ENCODE results near the gene SLC41A3.
"Not testable (repeated sequence)": the region's sequence is repeated elsewhere in the genome, so short reads cannot be mapped to it uniquely, and the experiment has no call there.

Gene SLC41A3

DNA sequence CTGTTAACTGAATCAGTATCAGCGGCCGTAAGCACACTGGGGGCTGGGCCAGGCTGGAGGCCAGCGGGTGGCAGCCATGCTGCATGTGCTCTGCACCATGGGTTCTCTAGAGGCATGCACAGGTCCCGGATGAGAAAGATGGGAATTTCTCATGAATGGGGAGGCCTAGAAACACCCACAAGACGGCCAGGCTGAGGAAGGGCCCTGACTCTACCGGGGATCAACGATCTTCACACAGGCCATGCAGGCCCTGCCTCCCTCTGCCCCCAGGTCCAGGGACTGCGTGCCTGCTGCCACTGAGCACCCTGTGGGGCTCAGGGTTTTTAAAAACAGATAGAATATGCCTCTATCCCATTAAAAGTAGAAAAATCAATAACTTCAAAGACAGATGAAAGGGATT, 32.7 kb downstream of the SLC41A3 start:
- DNase-seq, result no peak

- no peak for DNase-seq
Measured at GRCh38 chr3:126050626-126051025, 33.3 kb downstream of the SLC41A3 start.

GRCh38 chr3:126050050-126050392, 33.9 kb downstream of the SLC41A3 start:
- no peak for DNase-seq

DNA sequence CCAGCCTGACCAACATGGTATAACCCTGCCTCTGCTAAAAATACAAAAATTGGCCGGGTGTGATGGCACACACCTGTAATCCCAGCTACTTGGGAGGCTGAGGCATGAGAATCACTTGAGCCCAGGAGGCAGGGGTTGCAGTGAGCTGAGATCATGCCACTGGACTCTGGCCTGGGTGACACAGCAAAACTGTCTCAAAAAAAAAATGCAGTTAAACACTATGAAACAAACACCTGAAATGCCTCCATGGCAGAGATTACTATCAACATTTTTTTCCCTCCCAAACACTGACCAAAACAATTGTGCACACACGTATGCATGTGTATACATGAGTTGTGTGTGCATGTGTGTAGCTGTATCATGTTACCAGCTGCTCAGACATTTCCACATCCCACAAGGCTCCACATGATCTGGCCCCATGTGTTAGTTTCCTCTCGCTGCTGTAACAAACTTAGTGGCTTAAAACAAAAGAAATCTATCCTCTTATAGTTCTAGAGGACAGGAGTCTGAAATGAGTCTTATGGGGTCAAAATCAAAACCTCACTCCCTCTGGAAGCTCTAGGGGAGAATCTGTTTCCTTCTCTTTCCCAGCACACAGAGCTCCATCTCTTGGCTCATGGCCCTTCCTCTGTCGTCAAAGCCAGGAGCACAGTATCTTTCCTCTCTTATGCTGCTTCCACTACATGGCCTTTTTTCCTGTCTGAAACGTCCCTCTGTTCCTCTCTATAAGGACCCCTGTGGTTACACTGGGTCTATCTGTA, 34.5 kb downstream of the SLC41A3 start:
- no peak for DNase-seq

DNA sequence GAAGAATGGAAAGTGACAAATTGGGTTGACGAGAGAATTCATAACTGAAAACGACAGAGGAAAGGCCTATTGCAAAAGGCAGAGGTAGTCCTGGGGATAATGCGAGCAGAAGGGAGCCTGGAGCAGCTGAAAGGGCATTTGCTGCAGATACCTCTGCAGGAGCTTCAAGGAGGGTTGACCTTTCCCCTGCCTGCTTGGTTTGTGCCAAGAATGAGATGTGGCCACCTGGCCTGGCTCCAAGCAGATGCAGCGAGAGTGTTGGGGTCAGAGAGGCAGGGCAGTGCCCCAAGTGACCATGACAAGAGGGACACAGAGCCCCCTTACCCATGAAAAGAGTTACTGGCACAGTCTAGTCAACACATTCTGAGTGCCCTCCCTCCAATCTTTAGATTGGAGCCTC, 43.5 kb downstream of the SLC41A3 start:
- no peak for DNase-seq

- no peak for DNase-seq
Measured at GRCh38 chr3:126039870-126040269, 44.1 kb downstream of the SLC41A3 start.

DNA sequence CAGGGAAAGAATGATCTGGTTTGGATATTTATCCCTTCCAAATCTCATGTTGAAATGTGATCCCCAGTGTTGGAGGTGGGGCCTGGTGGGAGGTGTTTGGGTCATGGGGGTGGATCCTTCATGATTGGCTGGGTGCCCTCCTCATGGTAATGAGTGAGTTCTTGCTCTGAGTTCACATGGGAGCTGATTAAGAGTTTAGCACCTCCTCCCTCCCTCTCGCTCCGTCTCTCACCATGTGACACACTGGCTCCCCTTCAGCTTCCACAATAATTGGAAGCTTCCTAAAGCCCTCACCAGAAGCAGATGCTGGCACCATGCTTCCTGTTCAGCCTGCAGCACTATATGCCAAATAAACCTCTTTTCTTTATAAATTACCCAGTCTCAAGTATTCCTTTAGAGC, 45.1 kb downstream of the SLC41A3 start:
- not testable (repeated sequence) for DNase-seq

- no peak for DNase-seq
Measured at GRCh38 chr3:126036056-126036549, 47.8 kb downstream of the SLC41A3 start.

DNA sequence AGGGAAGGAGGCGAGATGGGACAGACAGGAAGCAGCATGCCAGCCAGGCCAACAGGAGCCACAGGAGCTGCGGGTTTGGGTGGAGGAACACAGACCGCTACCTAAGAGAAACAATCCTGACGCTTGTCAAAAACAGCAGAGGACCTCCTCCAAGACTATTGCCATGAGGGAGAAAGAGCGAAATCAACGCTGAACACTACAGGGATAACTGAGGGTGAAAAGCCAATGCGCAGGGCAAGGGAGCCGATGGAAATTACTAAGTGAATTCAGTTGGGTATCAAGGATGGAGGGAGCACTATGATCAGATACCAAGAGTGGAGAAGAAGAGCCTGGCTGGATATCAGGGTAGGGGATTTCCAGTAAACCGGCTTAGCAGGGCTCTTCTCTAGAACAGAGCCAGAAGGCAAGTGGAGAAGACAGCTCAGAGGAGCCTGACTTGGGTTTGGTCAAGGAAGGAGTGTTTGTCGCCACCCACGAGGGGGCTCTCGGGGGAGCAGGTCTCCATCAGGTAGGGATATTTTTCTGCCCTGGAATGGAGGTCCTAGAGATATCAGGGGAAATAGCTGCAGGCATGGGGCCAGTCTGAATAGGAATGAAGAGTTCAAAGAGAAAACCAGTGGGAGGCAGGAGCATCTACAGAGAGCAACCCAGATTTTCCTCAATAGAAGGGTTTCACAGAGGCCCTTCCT, 48.4 kb downstream of the SLC41A3 start:
- DNase-seq, result no peak

DNA sequence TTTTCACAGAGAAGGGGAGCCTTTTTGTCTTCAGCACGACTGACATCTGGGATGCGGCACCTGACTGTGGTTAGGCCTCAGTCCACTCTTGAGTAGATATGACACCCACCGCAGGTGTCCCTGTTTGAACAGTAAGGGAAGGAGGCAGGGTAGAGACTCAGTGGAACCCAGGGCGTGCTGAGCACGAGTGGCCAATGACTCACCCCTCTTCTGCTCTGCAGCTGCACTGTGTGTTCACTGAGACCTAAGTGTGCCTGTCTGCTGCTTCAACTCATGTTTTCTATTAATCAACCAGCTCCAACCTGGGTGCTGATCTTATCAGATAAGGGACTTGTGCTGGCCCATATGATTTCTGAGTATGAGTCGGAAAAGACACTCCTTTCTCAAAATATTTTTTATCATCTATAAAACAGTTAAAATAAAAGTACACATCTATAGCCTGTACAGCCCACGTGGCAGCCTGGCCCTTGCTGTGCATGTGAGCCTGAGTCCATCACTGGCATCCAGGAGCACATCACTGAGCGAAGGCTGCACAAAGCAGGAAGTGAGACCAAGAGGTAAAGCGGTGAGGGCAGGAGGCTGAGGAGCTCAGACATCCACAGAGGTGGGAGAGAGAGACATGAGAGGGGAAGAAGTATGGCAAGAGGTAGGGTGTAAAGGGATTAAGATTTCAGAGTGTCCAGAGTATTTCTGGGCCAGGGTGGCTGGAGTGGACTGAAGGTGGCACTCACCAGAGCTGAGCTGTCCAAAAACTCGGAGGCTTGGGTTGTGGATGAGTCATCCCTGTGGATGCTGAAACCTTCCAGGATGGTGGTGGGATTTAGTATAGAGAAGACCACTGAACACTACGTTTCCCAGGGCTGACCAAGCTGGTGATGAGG, 49.2 kb downstream of the SLC41A3 start:
- peak; percentile 15 for DNase-seq

- DNase-seq, result no peak
Measured at GRCh38 chr3:126033765-126034164, 50.2 kb downstream of the SLC41A3 start.

GRCh38 chr3:126033051-126033745, 50.7 kb downstream of the SLC41A3 start:
- no peak for DNase-seq

DNA sequence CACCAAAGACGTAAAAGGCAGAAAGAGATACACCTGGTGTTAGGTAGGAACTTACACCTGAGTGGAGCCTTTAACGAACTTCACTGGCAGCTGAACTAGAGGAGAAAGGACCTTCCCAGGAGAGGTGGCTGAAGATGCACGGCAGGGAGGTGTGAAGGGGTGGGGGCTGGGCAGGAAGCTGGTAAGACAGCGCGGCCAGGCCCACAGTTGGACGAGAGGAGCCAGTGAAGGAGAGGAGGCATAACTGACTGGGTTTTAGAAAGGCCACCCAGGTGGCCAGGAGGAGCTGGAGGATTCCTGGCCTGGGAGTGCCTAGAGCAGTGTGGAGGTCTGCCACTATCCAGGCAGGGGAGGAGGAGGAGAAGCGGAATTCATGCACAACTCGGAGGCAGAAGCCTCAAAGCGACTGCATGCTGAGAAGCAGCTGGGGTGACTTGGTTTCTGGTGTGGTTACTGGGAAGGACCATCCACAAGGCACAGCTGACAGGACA, 51.9 kb downstream of the SLC41A3 start:
- no peak for DNase-seq

GRCh38 chr3:126030455-126030854, 53.5 kb downstream of the SLC41A3 start:
- DNase-seq, result no peak

DNA sequence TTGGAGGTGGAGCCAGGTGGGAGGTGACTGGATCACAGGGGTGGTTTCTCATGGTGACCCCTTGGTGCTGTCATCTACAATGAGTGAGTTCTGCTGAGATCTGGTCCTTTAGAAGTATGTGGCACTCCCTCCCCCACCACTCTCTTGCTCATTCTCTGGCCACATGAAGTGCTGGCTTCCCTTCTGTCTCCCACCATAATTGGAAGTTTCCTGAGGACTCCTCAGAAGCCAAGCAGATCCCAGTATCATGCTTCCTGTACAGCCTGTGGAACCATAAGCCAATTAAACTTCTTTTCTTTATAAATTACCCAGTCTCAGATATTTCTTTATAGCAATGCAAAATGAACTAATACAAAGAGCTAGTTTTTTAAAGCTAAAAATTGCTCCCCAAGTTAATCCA, 54.7 kb downstream of the SLC41A3 start:
- no peak for DNase-seq

DNA sequence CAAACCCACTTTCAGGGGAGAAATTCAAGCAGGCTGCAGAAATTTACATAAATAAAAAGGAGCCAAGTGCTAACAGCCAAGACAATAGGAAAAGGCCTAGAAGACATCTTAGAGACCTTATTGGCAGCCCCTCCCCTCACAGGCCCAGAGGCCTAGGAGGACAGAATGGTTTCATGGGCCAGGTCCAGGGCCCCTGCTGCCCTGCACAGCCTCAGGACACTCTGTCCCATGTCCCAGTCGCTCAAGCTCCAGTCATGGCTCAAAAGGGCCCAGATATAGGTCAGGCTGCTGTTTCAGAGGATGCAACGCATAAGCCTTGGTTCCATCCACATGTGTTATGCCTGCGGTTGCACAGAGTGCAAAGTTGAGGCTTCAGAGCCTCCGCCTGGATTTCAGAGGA, 55.8 kb downstream of the SLC41A3 start:
- DNase-seq, result no peak

GRCh38 chr3:126026761-126027160, 57.2 kb downstream of the SLC41A3 start:
- DNase-seq, result no peak

- DNase-seq, result no peak
Measured at GRCh38 chr3:126026277-126026751, 57.6 kb downstream of the SLC41A3 start.

- DNase-seq, result no peak
Measured at GRCh38 chr3:126025862-126026261, 58.1 kb downstream of the SLC41A3 start.

- no peak for DNase-seq
Measured at GRCh38 chr3:126025116-126025729, 58.7 kb downstream of the SLC41A3 start.

- DNase-seq, result no peak
Measured at GRCh38 chr3:126024049-126024854, 59.7 kb downstream of the SLC41A3 start.
